ENCODE measurements around the gene NGEF. TPM values are rescaled to one million over a fixed set of nuclear protein-coding genes. Genes with fewer than 3 reads are reported as not detected.

Gene NGEF
- total and polyA plus RNA-seq, 7 donors = 0.13 to 0.51 (median 0.25) TPM; not detected in 1

DNA sequence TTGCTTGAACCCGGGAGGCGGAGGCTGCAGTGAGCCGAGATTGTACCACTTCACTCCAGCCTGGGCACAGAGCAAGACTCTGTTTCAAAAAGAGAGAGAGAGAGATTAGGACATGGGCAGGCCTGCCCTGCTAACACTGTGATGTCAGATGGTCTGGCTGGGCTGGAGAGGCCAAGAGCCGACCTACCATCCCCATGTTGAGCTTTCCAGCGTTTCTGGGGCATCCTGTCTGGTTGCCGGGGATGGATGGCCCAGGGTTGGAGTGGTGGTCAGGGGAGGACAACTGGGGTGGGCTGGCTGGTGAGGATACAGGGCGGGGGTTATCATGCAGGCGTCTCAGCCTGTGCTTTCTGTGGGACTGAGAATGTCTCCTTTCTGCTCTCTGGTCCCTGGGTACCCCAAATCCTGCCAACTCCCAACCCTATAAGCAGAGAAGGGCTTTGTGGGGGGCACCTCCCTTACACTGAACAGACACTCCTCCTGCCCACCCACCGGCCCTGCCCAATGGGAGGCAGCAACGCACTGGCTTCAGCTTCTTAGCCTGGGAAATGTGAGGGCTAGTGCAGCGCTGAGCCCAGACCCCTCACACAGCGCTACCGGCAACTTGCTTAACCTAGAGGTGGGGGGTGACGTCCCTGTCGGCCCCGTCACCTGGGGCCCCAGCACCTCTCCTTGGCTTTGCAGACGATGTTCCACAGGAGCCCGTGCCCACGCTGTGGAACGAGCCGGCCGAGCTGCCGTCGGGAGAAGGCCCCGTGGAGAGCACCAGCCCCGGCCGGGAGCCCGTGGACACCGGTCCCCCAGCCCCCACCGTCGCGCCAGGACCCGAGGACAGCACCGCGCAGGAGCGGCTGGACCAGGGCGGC, 137.6 kb downstream of the NGEF start:
- Histone ChIP-seq H3K27ac (no peak overlapping the region), H3K4me3 (peak overlapping the region; percentile 71), H3K9me3 (no peaks in the 10 kb centered on the region), H3K4me1 (no peaks in the 10 kb centered on the region), H3K36me3 (ENCODE audit: insufficient read depth in 1 of 2, low read depth in 1 of 2) (no peaks in the 10 kb centered on the region), H3K27me3 (ENCODE audit: insufficient read depth in 3 of 3, low read length in 2 of 3) (no peaks in the 10 kb centered on the region)
- intact Hi-C loops (cut with DNase I) = no loop called here
- peak in 1 of 2 donors; percentile 52 for DNase-seq
- ATAC-seq = peak; percentile 16 to 46 (median 27)
- 20 to 26% (median 21%) methylated on average over 30 to 37 of the region's 37 CpGs for WGBS, 3 donors
- TF ChIP-seq, protein P1, sequence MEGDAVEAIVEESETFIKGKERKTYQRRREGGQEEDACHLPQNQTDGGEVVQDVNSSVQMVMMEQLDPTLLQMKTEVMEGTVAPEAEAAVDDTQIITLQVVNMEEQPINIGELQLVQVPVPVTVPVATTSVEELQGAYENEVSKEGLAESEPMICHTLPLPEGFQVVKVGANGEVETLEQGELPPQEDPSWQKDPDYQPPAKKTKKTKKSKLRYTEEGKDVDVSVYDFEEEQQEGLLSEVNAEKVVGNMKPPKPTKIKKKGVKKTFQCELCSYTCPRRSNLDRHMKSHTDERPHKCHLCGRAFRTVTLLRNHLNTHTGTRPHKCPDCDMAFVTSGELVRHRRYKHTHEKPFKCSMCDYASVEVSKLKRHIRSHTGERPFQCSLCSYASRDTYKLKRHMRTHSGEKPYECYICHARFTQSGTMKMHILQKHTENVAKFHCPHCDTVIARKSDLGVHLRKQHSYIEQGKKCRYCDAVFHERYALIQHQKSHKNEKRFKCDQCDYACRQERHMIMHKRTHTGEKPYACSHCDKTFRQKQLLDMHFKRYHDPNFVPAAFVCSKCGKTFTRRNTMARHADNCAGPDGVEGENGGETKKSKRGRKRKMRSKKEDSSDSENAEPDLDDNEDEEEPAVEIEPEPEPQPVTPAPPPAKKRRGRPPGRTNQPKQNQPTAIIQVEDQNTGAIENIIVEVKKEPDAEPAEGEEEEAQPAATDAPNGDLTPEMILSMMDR (IDR thresholded peaks at IDR 0.05) = no peak

DNA sequence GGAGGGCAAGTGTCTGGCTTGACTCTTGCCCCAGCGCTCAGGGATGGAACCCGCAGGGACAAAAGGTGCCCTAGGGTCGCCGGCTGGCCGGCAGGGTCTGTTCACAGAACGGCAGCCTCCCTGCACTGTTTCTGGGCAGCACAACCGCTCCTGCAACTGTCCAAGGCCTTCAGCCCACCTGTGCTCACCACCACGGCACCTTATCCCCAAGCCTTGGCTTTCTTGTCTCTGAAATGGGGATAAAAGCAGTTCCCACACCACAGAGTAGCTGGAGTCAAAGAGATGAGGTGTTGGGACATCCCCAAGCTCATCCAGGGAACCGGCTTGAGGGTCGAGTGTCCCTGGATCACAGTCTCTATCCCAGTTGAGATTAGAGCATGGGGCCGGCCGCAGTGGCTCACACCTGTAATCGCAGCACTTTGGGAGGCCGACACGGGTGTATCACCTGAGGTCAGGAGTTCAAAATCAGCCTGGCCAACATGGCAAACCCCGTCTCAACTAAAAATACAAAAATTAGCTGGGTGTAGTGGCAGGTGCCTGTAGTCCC, 138.3 kb downstream of the NGEF start:
- Histone ChIP-seq H3K27ac (no peak overlapping the region), H3K4me1 (no peaks in the 10 kb centered on the region), H3K9me3 (no peaks in the 10 kb centered on the region), H3K36me3 (ENCODE audit: insufficient read depth in 1 of 2, low read depth in 1 of 2) (no peaks in the 10 kb centered on the region), H3K27me3 (ENCODE audit: insufficient read depth in 3 of 3, low read length in 2 of 3) (no peaks in the 10 kb centered on the region), H3K4me3 (no peak overlapping the region)
- TF ChIP-seq, protein P1 (IDR thresholded peaks at IDR 0.05) = no peak
- WGBS, 3 donors = 92 to 93% (median 92%) methylated on average over 16 of the region's 16 CpGs
- DNase-seq (no peak), ATAC-seq (no peak)
- intact Hi-C loops (cut with DNase I) = no loop called here

DNA sequence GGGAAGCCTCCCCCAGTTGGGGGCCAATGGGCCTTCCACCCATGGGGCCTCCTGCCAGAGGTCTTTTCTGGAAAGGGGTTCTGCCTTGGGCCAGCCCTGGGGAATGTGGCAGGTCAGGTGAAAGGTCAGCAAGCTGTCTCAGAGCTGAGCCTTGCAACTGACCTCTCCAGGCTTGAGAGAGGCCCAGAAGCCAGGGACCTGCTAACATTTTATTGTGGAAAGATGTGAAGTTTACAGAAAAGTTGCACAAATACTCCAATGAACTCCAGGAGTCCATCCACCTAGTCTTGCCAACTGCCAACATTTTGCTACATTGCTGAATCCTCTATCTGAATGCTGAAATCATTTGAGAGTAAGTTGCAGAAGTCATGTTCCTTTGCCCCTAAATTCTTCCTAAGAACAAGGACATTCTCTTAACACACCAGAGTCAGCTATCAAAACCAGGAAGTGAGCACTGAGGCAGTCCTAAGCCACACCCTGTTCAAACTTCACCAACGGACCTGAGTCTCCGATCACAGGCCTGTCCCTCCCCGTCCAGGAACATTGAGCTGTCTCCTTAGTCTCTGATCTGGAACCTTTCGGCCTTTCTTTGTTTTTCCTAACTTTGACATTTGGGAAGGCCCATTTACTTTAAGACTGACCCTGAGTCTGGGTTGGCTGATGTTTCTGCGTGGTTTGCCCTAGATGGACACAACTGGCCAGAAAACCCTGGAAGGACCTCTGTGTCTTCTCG, 139.0 kb downstream of the NGEF start:
- WGBS, 3 donors = 85 to 94% (median 91%) methylated on average over 6 of the region's 6 CpGs
- Histone ChIP-seq H3K27ac (no peak overlapping the region), H3K4me3 (no peak overlapping the region), H3K4me1 (no peaks in the 10 kb centered on the region), H3K36me3 (ENCODE audit: insufficient read depth in 1 of 2, low read depth in 1 of 2) (no peaks in the 10 kb centered on the region), H3K27me3 (ENCODE audit: insufficient read depth in 3 of 3, low read length in 2 of 3) (no peaks in the 10 kb centered on the region), H3K9me3 (no peaks in the 10 kb centered on the region)
- TF ChIP-seq, protein P1 (IDR thresholded peaks at IDR 0.05) = no peak
- ATAC-seq = no peak
- intact Hi-C loops (cut with DNase I) = no loop called here
- DNase-seq = no peak

DNA sequence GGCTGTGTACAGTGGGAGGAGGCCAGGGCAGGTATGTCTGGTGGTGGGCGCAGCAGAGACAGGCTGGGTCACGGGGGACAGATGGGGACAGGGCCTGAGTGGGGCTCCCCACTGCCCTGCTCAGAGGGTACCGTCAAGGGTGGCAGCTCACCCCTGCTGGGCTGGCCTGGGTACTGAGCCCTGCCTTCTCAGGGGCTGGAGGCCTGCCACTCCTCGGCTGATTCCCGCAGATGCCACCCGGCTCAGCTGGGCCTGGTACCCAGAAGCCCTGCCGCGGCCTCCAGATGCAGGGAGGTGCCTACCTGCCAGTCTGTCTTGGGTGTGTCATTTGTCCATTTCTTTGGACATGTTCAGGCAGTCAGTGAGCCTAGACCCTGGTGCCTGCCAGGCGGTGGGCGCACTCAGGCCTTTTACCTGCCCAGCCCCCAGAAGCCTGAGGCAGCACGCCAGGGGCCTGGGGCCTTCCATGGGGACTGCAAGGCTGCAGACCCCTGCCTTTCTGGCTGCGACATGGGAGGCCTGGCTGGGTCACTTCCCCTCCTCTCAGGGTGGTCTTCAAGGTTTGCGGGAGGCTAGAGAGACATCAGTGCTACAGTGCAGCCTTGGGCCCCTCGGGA, 139.7 kb downstream of the NGEF start:
- DNase-seq = peak in 1 of 2 donors; percentile 37
- Histone ChIP-seq H3K27me3 (ENCODE audit: insufficient read depth in 3 of 3, low read length in 2 of 3) (no peaks in the 10 kb centered on the region), H3K36me3 (ENCODE audit: insufficient read depth in 1 of 2, low read depth in 1 of 2) (no peaks in the 10 kb centered on the region), H3K4me1 (no peaks in the 10 kb centered on the region), H3K9me3 (no peaks in the 10 kb centered on the region), H3K27ac (no peak overlapping the region), H3K4me3 (no peak overlapping the region)
- 89 to 91% (median 90%) methylated on average over 14 of the region's 14 CpGs for WGBS, 3 donors
- no peak for ATAC-seq
- intact Hi-C loops (cut with DNase I) = no loop called here
- TF ChIP-seq, protein P1 (IDR thresholded peaks at IDR 0.05) = no peak

Measured in psoas muscle (tissue), 8 donors.